Stomach (tissue), 4 donors: ENCODE results near the gene ATIC.

ENCODE experiments used
- CTCF ChIP-seq, 7 experiments: fragments of 450-650 bp in 4 of 7; fragments of 200-600 bp in 3 of 7; sonication (generic) in 3 of 7; IDR thresholded peaks; one replicate each; pipeline ENCODE4 v1.5.1; 2016 to 2019; ENCODE audit warnings: antibody characterized with exemption in 7 of 7, control low read depth in 2 of 7, mild to moderate bottlenecking in 1 of 7
- EP300 ChIP-seq: sonication (generic); formaldehyde crosslinking; IDR thresholded peaks from one replicate; pipeline ENCODE4 v1.6.1; 2017; ENCODE audit warnings: antibody characterized with exemption
- POLR2A ChIP-seq, 4 donors: fragments of 450-650 bp; IDR thresholded peaks; one replicate each; pipeline ENCODE4 v1.6.1; 2016; ENCODE audit warnings: antibody characterized with exemption in 4 of 4, control low read depth in 2 of 4, mild to moderate bottlenecking in 1 of 4, moderate library complexity in 1 of 4
- POLR2AphosphoS5 ChIP-seq, 3 donors: sonication (generic); formaldehyde crosslinking; IDR thresholded peaks; one replicate each; pipeline ENCODE4 v1.6.1; 2016; ENCODE audit warnings: antibody characterized with exemption in 3 of 3

GRCh38 chr2:215362562-215362904 lies 50.7 kb downstream of the ATIC start:
- no peak for TF ChIP-seq POLR2AphosphoS5 (IDR thresholded peaks at IDR 0.05)
- TF ChIP-seq EP300 = no peak
- no peak for TF ChIP-seq CTCF (IDR thresholded peaks at IDR 0.05)
- no peak for TF ChIP-seq POLR2A (IDR thresholded peaks at IDR 0.05)
